SU-DHL-6 (cell line): ENCODE data around the gene C1orf74.

Experiments used
- H2AFZ ChIP-seq: fragments of 200-600 bp; sonication (generic); 2 replicates; pipeline ENCODE4 v1.6.1; 2014; ENCODE audit warnings: low read depth, mild to moderate bottlenecking, moderate library complexity, mixed read lengths, antibody characterized with exemption, low read length; ENCODE audit not compliant: severe bottlenecking
- H3F3A ChIP-seq: fragments of 200-600 bp; shearing (Covaris generic); 2 replicates; pipeline ENCODE4 v1.6.0; 2016; ENCODE audit warnings: antibody characterized with exemption, mild to moderate bottlenecking; ENCODE audit not compliant: insufficient read depth
- H3K27ac ChIP-seq: fragments of 200-600 bp; sonication (generic); 2 replicates; pipeline ENCODE4 v1.5.1; 2016; ENCODE audit warnings: low read depth, mild to moderate bottlenecking, low read length, moderate library complexity, mixed read lengths
- H3K27me3 ChIP-seq: fragments of 200-600 bp; sonication (generic), shearing (Covaris generic); 2 replicates; pipeline ENCODE4 v1.6.0; 2014; ENCODE audit warnings: mild to moderate bottlenecking, low read length
- H3K36me3 ChIP-seq: fragments of 200-600 bp; sonication (generic); 2 replicates; pipeline ENCODE4 v1.6.1; 2014; ENCODE audit warnings: mild to moderate bottlenecking, low read length, mixed read lengths
- H3K4me2 ChIP-seq: fragments of 300-600, 200-600 bp; shearing (Covaris generic), sonication (generic); 2 replicates; pipeline ENCODE4 v1.6.0; 2014; ENCODE audit warnings: low read length, low read depth, mild to moderate bottlenecking; ENCODE audit not compliant: poor library complexity, severe bottlenecking
- H3K4me3 ChIP-seq: fragments of 200-600 bp; sonication (generic); 2 replicates; pipeline ENCODE4 v1.5.1; 2014; ENCODE audit warnings: antibody characterized with exemption, low read length, mild to moderate bottlenecking, mixed read lengths; ENCODE audit not compliant: insufficient read depth, poor library complexity, severe bottlenecking
- H3K79me2 ChIP-seq: fragments of 200-600 bp; sonication (generic); 2 replicates; pipeline ENCODE4 v1.6.1; 2014; ENCODE audit warnings: mild to moderate bottlenecking, low read length, moderate library complexity; ENCODE audit not compliant: insufficient read depth
- H3K9ac ChIP-seq: fragments of 200-600 bp; sonication (generic); 2 replicates; pipeline ENCODE4 v1.7.0; 2014; ENCODE audit warnings: mild to moderate bottlenecking, low read length
- H3K9me2 ChIP-seq: fragments of 200-600 bp; sonication (generic); replicated peaks from 2 replicates; pipeline ENCODE4 v1.6.1; 2014; ENCODE audit warnings: low read length; ENCODE audit not compliant: insufficient read depth
- H3K9me3 ChIP-seq: fragments of 200-600 bp; sonication (generic); 2 replicates; pipeline ENCODE4 v1.6.1; 2014; ENCODE audit warnings: low read length, mixed read lengths; ENCODE audit not compliant: insufficient read depth
- H4K20me1 ChIP-seq: fragments of 200-600 bp; sonication (generic); 2 replicates; pipeline ENCODE4 v1.6.1; 2014; ENCODE audit warnings: low read depth, mild to moderate bottlenecking, antibody characterized with exemption, low read length, moderate library complexity, mixed read lengths
- CTCF ChIP-seq: fragments of 200-600 bp; sonication (generic); IDR thresholded peaks from one replicate; pipeline ENCODE4 v1.5.1; 2017; ENCODE audit warnings: antibody characterized with exemption, mild to moderate bottlenecking, low read length, moderate library complexity; ENCODE audit not compliant: insufficient read depth, poor library complexity, severe bottlenecking
- EZH2phosphoT487 ChIP-seq: fragments of 200-600 bp; sonication (generic), shearing (Covaris generic); conservative IDR thresholded peaks from 2 replicates; pipeline ENCODE4 v1.6.1; 2018; ENCODE audit warnings: mild to moderate bottlenecking, antibody characterized with exemption, low read length, moderate library complexity, mixed read lengths

The C1orf74 gene

GRCh38 chr1:209815931-209816341, 31.6 kb upstream of the C1orf74 start:
- Histone ChIP-seq H3K9ac (no peak overlapping the region), H3K79me2 (no peaks in the 10 kb centered on the region), H3K27ac (no peak overlapping the region), H3K9me2 (no peaks in the 10 kb centered on the region), H3K36me3 (no peaks in the 10 kb centered on the region), H3F3A (no peaks in the 10 kb centered on the region), H3K4me2 (no peak overlapping the region), H3K4me3 (no peak overlapping the region), H3K9me3 (no peaks in the 10 kb centered on the region), H4K20me1 (no peaks in the 10 kb centered on the region), H2AFZ (no peak overlapping the region), H3K27me3 (no peaks in the 10 kb centered on the region)
- no peak for TF ChIP-seq CTCF
- TF ChIP-seq EZH2phosphoT487, result no peak

GRCh38 chr1:209815490-209815889, 31.1 kb upstream of the C1orf74 start:
- no peaks in the 10 kb centered on the region for H3K36me3 ChIP-seq
- no peak overlapping the region for H2AFZ ChIP-seq
- H3K9ac ChIP-seq, result no peak overlapping the region
- no peak overlapping the region for H3K27ac ChIP-seq
- no peak overlapping the region for H3K4me3 ChIP-seq
- no peaks in the 10 kb centered on the region for H4K20me1 ChIP-seq
- no peak overlapping the region for H3K4me2 ChIP-seq
- TF ChIP-seq EZH2phosphoT487 (no peak), CTCF (no peak)
- H3K9me2 ChIP-seq, result no peaks in the 10 kb centered on the region
- no peaks in the 10 kb centered on the region for H3K9me3 ChIP-seq
- H3F3A ChIP-seq, result no peaks in the 10 kb centered on the region
- no peaks in the 10 kb centered on the region for H3K27me3 ChIP-seq
- H3K79me2 ChIP-seq, result no peaks in the 10 kb centered on the region

- no peak overlapping the region for H3K27ac ChIP-seq
- H3K27me3 ChIP-seq, result no peaks in the 10 kb centered on the region
- H3K79me2 ChIP-seq, result no peaks in the 10 kb centered on the region
- no peak for TF ChIP-seq EZH2phosphoT487
- no peak overlapping the region for H3K4me2 ChIP-seq
- no peaks in the 10 kb centered on the region for H3F3A ChIP-seq
- no peaks in the 10 kb centered on the region for H3K9me3 ChIP-seq
- H3K9ac ChIP-seq, result no peak overlapping the region
- no peak overlapping the region for H2AFZ ChIP-seq
- no peak overlapping the region for H3K4me3 ChIP-seq
- H3K36me3 ChIP-seq, result no peaks in the 10 kb centered on the region
- H3K9me2 ChIP-seq, result no peaks in the 10 kb centered on the region
- no peaks in the 10 kb centered on the region for H4K20me1 ChIP-seq
Observed at GRCh38 chr1:209813902-209814301, 29.5 kb upstream of the C1orf74 start.

- TF ChIP-seq EZH2phosphoT487, result no peak
- TF ChIP-seq CTCF, result no peak
- H2AFZ ChIP-seq, result no peak overlapping the region
Observed at GRCh38 chr1:209810783-209811182, 26.4 kb upstream of the C1orf74 start.

More at GRCh38 chr1:209810783-209811182, 26.4 kb upstream of the C1orf74 start:
- Histone ChIP-seq H3F3A (no peaks in the 10 kb centered on the region), H3K9me2 (no peaks in the 10 kb centered on the region), H4K20me1 (no peaks in the 10 kb centered on the region), H3K27me3 (no peaks in the 10 kb centered on the region), H3K79me2 (no peaks in the 10 kb centered on the region), H3K36me3 (no peaks in the 10 kb centered on the region), H3K9me3 (no peaks in the 10 kb centered on the region), H3K4me2 (no peak overlapping the region), H3K9ac (no peak overlapping the region), H3K4me3 (no peak overlapping the region), H3K27ac (no peak overlapping the region)
